HepG2 (cell line): ENCODE results near the gene FXYD4. TPM values are rescaled to one million over a fixed set of nuclear protein-coding genes. Genes with fewer than 3 reads are reported as not detected.

Experiments
- ATRX ChIP-seq: sonication (generic); formaldehyde crosslinking; IDR thresholded peaks from 2 replicates; pipeline ENCODE4 v1.4.0; 2020; ENCODE audit warnings: missing genetic modification reagents, borderline replicate concordance
- CEBPB ChIP-seq: IDR thresholded peaks from 2 replicates; pipeline ENCODE4 v1.6.1; 2011; ENCODE audit warnings: low read depth, low read length, improper control_type of control experiment, borderline replicate concordance
- GPN1 ChIP-seq: sonication (generic); formaldehyde crosslinking; IDR thresholded peaks from 2 replicates; pipeline ENCODE4 v1.5.1; 2020; ENCODE audit warnings: missing genetic modification reagents, borderline replicate concordance
- HES4 ChIP-seq: sonication (generic); formaldehyde crosslinking; IDR thresholded peaks from 2 replicates; pipeline ENCODE4 v1.9.0; 2021; ENCODE audit warnings: mild to moderate bottlenecking, missing genetic modification reagents, borderline replicate concordance
- KIAA2018 ChIP-seq: sonication (generic); formaldehyde crosslinking; IDR thresholded peaks from 2 replicates; pipeline ENCODE4 v1.5.0; 2020; ENCODE audit warnings: mild to moderate bottlenecking, missing genetic modification reagents, borderline replicate concordance
- NR2F2 ChIP-seq: IDR thresholded peaks from 2 replicates; pipeline ENCODE4 v1.6.1; 2012; ENCODE audit warnings: low read depth, inconsistent platforms, borderline replicate concordance
- PAWR ChIP-seq: sonication (generic); formaldehyde crosslinking; IDR thresholded peaks from 2 replicates; pipeline ENCODE4 v1.4.0; 2020; ENCODE audit warnings: missing genetic modification reagents, mild to moderate bottlenecking, borderline replicate concordance
- POLR2AphosphoS5 ChIP-seq: IDR thresholded peaks from 2 replicates; pipeline ENCODE4 v1.6.1; 2012; ENCODE audit warnings: low read depth, low read length
- SMARCC2 ChIP-seq: fragments of 450-650 bp; IDR thresholded peaks from 2 replicates; pipeline ENCODE4 v1.6.1; 2017; ENCODE audit warnings: antibody characterized with exemption, mild to moderate bottlenecking
- SMC3 ChIP-seq: IDR thresholded peaks from 2 replicates; pipeline ENCODE4 v1.6.1; 2011; ENCODE audit warnings: low read length, improper control_type of control experiment
- ZBTB42 ChIP-seq: sonication (generic); formaldehyde crosslinking; IDR thresholded peaks from 2 replicates; pipeline ENCODE4 v1.5.0; 2020; ENCODE audit warnings: mild to moderate bottlenecking, missing genetic modification reagents
- ZFAT ChIP-seq: sonication (generic); formaldehyde crosslinking; conservative IDR thresholded peaks from 2 replicates; pipeline ENCODE4 v1.8.1; 2023; ENCODE audit warnings: missing genetic modification reagents, inconsistent platforms
- ZMYM2 ChIP-seq: sonication (generic); formaldehyde crosslinking; IDR thresholded peaks from 2 replicates; pipeline ENCODE4 v1.8.0; 2022; ENCODE audit warnings: mild to moderate bottlenecking, missing genetic modification reagents
- ZNF263 ChIP-seq: sonication (generic); formaldehyde crosslinking; IDR thresholded peaks from 2 replicates; pipeline ENCODE4 v1.4.0; 2020; ENCODE audit warnings: missing genetic modification reagents
- ZNF564 ChIP-seq: sonication (generic); formaldehyde crosslinking; IDR thresholded peaks from 2 replicates; pipeline ENCODE4 v1.8.1; 2023; ENCODE audit warnings: mild to moderate bottlenecking, missing genetic modification reagents
- polyA plus RNA-seq, 8 experiments: library from polyadenylated mRNA; depleted of rRNA in 3 of 8; stranded (reverse) in 7 of 8; unstranded in 1 of 8; fragments of >200 nt; fragmentation: Illumina TruSeq in 4 of 8; extraction: Trizol in 4 of 8; gene quantifications; 2 replicates each; pipeline versions ENCODE4 v1.2.1 to v1.2.3, GENCODE V29; 2011 to 2016; ENCODE audit warnings: low read depth in 4 of 8, missing spikeins in 1 of 8, mixed read lengths in 1 of 8; ENCODE audit not compliant: insufficient read depth in 1 of 8
- total RNA-seq, 5 experiments: library from RNA; depleted of rRNA; stranded (reverse); fragments of >200 nt; fragmentation: Illumina TruSeq; extraction: Trizol; gene quantifications; 2 replicates each; pipeline ENCODE4 v1.2.3, GENCODE V29; 2016; ENCODE audit warnings: low read depth in 1 of 5
- TF ChIP-seq, protein P1 (sequence below): sonication (generic); formaldehyde crosslinking; IDR thresholded peaks from 2 replicates; pipeline ENCODE4 v1.4.0; 2020; ENCODE audit warnings: missing genetic modification reagents, borderline replicate concordance
- TF ChIP-seq, protein P2 (sequence below): sonication (generic); formaldehyde crosslinking; IDR thresholded peaks from 2 replicates; pipeline ENCODE4 v1.8.0; 2022; ENCODE audit warnings: mild to moderate bottlenecking, missing genetic modification reagents; ENCODE audit not compliant: insufficient replicate concordance
- TF ChIP-seq, protein P3 (sequence below): sonication (generic); formaldehyde crosslinking; IDR thresholded peaks from 2 replicates; pipeline ENCODE4 v1.4.0; 2020; ENCODE audit warnings: missing genetic modification reagents

FXYD4 gene
- total and polyA plus RNA-seq, 2 of the 13 experiments (the other 11 are each of a cell fraction or from before 2014, with no cell fraction given): not detected

DNA sequence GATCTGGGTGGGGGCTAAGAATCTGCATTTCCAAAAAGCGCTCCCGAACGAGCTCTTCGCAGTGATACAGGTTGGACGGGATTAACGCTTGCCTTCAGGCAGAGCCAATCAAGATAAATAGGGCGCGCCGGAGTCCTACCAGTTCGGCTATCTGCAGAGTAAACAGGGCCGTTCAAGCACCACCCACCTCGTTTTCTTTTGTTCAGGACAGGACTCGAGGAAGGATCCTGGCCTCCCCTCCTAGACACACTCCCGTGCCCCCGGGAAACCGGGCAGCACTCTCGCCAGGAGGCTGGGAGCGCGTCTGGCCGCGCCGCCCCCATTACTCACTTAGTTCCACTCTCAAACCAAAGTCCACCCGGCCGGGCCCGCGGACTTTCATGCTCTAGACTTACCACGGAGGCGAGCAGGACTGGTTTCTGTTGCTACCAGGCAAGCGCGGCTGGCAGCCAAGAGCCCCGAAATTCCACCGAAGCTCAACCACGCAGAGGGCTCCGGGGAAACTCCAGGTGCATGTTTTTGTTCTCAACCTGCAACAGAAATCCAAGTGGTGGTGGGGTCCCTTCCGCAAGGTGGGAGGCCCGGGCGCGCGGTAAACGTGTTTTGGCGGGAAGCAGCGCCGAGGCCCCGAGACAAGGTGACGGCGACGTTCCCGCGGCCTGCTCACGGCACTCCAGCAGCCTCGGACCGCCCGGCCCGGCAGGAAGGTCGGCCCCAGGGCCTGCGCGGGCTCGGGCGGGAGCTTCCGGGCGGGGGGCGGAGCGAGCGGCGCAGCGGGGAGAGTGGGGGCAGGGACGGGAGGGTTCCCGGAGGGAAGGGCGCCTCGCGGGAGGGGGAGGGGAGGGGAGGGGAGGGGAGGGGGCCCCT, 24.9 kb downstream of the FXYD4 start (continued):
- TF ChIP-seq ZNF564 (CRISPR knock-in tag) (no peak; the same call in 1 of the 2 replicates), GPN1 (CRISPR knock-in tag) (no peak), POLR2AphosphoS5 (peak; percentile 45), CEBPB (no peak), ZBTB42 (CRISPR knock-in tag) (peak; percentile 52; the same call in 1 of the 2 replicates), PAWR (CRISPR knock-in tag) (no peak), SMC3 (no peak), ZMYM2 (CRISPR knock-in tag) (no peak), ZFAT (CRISPR knock-in tag) (0 out of 2 replicates have a peak, but pooled peaks have one; percentile 36), NR2F2 (peak; percentile 35; the same call in 1 of the 2 replicates), KIAA2018 (CRISPR knock-in tag) (no peak), ATRX (no peak), SMARCC2 (no peak), ZNF263 (CRISPR knock-in tag) (peak; percentile 49), HES4 (CRISPR knock-in tag) (0 out of 2 replicates have a peak, but pooled peaks have one; percentile 16)
- TF ChIP-seq, protein P1, sequence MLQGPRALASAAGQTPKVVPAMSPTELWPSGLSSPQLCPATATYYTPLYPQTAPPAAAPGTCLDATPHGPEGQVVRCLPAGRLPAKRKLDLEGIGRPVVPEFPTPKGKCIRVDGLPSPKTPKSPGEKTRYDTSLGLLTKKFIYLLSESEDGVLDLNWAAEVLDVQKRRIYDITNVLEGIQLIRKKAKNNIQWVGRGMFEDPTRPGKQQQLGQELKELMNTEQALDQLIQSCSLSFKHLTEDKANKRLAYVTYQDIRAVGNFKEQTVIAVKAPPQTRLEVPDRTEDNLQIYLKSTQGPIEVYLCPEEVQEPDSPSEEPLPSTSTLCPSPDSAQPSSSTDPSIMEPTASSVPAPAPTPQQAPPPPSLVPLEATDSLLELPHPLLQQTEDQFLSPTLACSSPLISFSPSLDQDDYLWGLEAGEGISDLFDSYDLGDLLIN (CRISPR knock-in tag): peak; percentile 45; the same call in 1 of the 2 replicates
- TF ChIP-seq, protein P2, sequence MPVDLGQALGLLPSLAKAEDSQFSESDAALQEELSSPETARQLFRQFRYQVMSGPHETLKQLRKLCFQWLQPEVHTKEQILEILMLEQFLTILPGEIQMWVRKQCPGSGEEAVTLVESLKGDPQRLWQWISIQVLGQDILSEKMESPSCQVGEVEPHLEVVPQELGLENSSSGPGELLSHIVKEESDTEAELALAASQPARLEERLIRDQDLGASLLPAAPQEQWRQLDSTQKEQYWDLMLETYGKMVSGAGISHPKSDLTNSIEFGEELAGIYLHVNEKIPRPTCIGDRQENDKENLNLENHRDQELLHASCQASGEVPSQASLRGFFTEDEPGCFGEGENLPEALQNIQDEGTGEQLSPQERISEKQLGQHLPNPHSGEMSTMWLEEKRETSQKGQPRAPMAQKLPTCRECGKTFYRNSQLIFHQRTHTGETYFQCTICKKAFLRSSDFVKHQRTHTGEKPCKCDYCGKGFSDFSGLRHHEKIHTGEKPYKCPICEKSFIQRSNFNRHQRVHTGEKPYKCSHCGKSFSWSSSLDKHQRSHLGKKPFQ (CRISPR knock-in tag): peak; percentile 36
- TF ChIP-seq, protein P3, sequence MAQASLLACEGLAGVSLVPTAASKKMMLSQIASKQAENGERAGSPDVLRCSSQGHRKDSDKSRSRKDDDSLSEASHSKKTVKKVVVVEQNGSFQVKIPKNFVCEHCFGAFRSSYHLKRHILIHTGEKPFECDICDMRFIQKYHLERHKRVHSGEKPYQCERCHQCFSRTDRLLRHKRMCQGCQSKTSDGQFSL (CRISPR knock-in tag): no peak
